ENCODE results near the gene GIGYF2. TPM values are rescaled to one million over a fixed set of nuclear protein-coding genes. Genes with fewer than 3 reads are reported as not detected.

Gene GIGYF2
- total and polyA plus RNA-seq, 2 of the 13 experiments (the other 11 are each of a cell fraction or from before 2014, with no cell fraction given), result 44.9 to 73.5 TPM

DNA sequence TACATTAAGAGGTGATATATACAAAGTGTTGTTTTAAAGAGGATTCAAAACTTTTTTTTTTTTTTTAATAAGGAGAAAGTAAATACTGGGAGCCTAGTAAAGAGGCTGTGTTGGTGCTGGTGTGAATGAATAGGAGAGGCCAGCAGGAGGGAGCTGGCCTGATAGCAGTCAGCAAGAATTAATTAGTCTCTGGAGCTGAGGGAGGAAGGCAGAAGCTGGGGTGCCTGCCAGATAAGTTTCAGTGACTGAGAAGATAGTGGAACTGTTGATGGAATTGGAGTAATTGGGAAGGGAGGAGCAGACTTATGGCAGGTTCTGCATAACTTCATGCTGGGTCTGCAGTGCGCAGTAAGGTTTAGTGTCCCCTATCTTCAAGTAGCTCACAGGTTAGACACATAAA, 136.7 kb downstream of the GIGYF2 start (continued):
- TF ChIP-seq TCF7L2 (IDR thresholded peaks at IDR 0.05; ENCODE audit: low read depth, low read length) (no peak), ZNF644 (CRISPR knock-in tag; IDR thresholded peaks at IDR 0.05; ENCODE audit: low read depth) (no peak)
- TF ChIP-seq, protein P1, sequence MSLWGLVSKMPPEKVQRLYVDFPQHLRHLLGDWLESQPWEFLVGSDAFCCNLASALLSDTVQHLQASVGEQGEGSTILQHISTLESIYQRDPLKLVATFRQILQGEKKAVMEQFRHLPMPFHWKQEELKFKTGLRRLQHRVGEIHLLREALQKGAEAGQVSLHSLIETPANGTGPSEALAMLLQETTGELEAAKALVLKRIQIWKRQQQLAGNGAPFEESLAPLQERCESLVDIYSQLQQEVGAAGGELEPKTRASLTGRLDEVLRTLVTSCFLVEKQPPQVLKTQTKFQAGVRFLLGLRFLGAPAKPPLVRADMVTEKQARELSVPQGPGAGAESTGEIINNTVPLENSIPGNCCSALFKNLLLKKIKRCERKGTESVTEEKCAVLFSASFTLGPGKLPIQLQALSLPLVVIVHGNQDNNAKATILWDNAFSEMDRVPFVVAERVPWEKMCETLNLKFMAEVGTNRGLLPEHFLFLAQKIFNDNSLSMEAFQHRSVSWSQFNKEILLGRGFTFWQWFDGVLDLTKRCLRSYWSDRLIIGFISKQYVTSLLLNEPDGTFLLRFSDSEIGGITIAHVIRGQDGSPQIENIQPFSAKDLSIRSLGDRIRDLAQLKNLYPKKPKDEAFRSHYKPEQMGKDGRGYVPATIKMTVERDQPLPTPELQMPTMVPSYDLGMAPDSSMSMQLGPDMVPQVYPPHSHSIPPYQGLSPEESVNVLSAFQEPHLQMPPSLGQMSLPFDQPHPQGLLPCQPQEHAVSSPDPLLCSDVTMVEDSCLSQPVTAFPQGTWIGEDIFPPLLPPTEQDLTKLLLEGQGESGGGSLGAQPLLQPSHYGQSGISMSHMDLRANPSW (CRISPR knock-in tag; IDR thresholded peaks at IDR 0.05; ENCODE audit: borderline replicate concordance), result no peak

DNA sequence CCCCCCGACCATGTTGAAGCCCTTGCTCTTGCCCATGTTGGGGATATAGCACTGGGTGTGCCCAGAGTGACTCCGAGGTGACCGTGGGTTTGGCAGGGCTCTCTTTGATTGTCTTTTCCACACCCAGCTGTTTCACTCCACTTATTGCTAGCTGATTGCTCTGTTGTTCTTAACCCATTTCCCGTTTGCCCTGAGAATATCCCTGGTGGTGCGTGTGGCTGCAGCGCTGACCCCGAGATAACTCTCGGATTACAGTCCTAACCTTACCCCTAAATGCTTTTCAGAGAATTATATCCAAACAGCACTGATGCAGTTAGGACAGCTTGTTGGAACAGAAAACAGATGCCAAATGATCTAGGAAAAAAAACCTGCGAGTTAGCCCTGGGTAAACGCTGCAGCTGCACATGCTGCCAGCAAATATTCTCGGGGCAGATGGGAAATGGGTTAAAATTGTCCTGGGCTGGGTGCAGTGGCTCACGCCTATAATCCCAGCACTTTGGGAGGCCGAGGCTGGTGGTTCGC, 138.6 kb downstream of the GIGYF2 start:
- 96% methylated on average over 14 of the region's 14 CpGs for WGBS (ENCODE audit: low lambda C conversion rate)
- H3K9ac ChIP-seq (ENCODE audit: insufficient read depth, low read depth, low read length), result no peak overlapping the region
- no peak overlapping the region for H3K4me3 ChIP-seq (replicated peaks in 1 of 3; ENCODE audit: insufficient read depth in 1 of 3, low read depth in 2 of 3, low read length in 3 of 3)
- no peak for TF ChIP-seq ZNF235 (CRISPR knock-in tag; IDR thresholded peaks at IDR 0.05; ENCODE audit: borderline replicate concordance)
- no peak for TF ChIP-seq NR3C1 (CRISPR knock-in tag; IDR thresholded peaks at IDR 0.05)
- no peak for TF ChIP-seq KLF9 (CRISPR knock-in tag; IDR thresholded peaks at IDR 0.05; ENCODE audit: low read depth)
- TF ChIP-seq ZNF792 (CRISPR knock-in tag; IDR thresholded peaks at IDR 0.05), result no peak
- no peak for TF ChIP-seq EZH2 (conservative IDR thresholded peaks at IDR 0.05; ENCODE audit: low read depth, low read length)
- no peak for TF ChIP-seq HOXA9 (CRISPR knock-in tag; IDR thresholded peaks at IDR 0.05; ENCODE audit: borderline replicate concordance)
- TF ChIP-seq ZSCAN29 (CRISPR knock-in tag; conservative IDR thresholded peaks at IDR 0.05), result no peak
- no peak for TF ChIP-seq ZNF143 (CRISPR knock-in tag; IDR thresholded peaks at IDR 0.05)
- TF ChIP-seq FOXJ3 (CRISPR knock-in tag; IDR thresholded peaks at IDR 0.05; ENCODE audit: borderline replicate concordance), result no peak
- no peak for TF ChIP-seq ONECUT2 (CRISPR knock-in tag; IDR thresholded peaks at IDR 0.05)
- H3K36me3 ChIP-seq (replicated peaks in 1 of 2; ENCODE audit: control insufficient read depth in 1 of 2, insufficient read depth in 2 of 2, low read length in 2 of 2), result peaks cover 56 to 90% of the 10 kb centered on the region in 2 experiments
- H3K4me1 ChIP-seq (ENCODE audit: insufficient read depth, low read length), result peaks cover 13% of the 10 kb centered on the region
- ChIA-PET POLR2A (no interaction called here), CTCF (ENCODE audit: low intra/inter-chr PET ratio, low total read pairs) (no interaction called here)
- H3K9me3 ChIP-seq (ENCODE audit: low read length), result no peaks in the 10 kb centered on the region
- no peak for FAIRE-seq
- ATAC-seq, result no peak
- no peak overlapping the region for H3K27ac ChIP-seq (ENCODE audit: extremely low read length, insufficient read depth, low read length)
- H2AFZ ChIP-seq (ENCODE audit: low read length), result no peak overlapping the region
- H3K4me2 ChIP-seq (ENCODE audit: low read depth, low read length), result no peak overlapping the region
- intact Hi-C loops (cut with micrococcal nuclease; ENCODE audit: unreplicated experiment) (no loop called here), in situ Hi-C loops (cut with HindIII; ENCODE audit: extremely low pct_ligation_motif_present, low pct_unique_long_range_greater_than_20kb) (no loop called here)
- no peaks in the 10 kb centered on the region for H4K20me1 ChIP-seq (ENCODE audit: insufficient read depth, low read length)
- no peaks in the 10 kb centered on the region for H3K27me3 ChIP-seq (ENCODE audit: control insufficient read depth in 1 of 2, insufficient read depth in 2 of 2, low read length in 2 of 2)
- H3K79me2 ChIP-seq (ENCODE audit: insufficient read depth, low read length), result no peaks in the 10 kb centered on the region
- BruUV-seq (replicated peaks), result no TSS peak
- no peak for DNase-seq (ENCODE audit: low spot score)
